GM13977 (cell line): ENCODE data around the gene LANCL3.

ENCODE experiments used
- DNase-seq: peaks from one replicate; pipeline ENCODE4 v3.0.0; 2012; ENCODE audit warnings: low spot score
- in situ Hi-C: fragments of 300-500 bp; cut with MboI; formaldehyde crosslinking; loops from one replicate; pipeline ENCODE4 v1.12.0; 2022; ENCODE audit warnings: low sequenced_read_pairs, low pct_unique_long_range_greater_than_20kb, mixed read lengths, inconsistent platforms; ENCODE audit not compliant: unreplicated experiment
- TF ChIP-seq, protein P1 (sequence below): IDR thresholded peaks from 2 replicates; pipeline ENCODE4 v1.5.1; 2012; ENCODE audit warnings: mild to moderate bottlenecking, control low read depth; ENCODE audit not compliant: insufficient read depth; ENCODE audit errors: extremely low read depth, missing control alignments

The LANCL3 gene

DNA sequence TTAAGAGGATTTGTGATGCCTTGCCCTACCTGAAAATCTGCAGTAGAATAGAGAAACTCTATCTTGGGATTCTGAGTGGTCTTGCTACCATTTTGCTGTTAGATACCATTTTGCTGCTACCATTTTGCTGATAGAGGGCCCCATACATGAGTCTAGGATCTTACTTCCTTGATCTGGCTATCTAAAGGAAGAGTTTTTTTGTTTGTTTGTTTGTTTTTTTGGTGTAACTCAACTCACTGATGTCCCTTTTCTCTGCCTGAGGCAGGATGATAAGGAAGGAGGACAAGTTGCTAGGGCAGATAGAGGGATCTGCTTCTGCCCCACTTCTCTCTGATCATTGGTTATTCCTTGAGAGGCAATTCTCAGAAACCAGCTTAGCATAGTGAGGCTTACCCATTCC is 145.1 kb downstream of the LANCL3 start:
- no peak for DNase-seq
- TF ChIP-seq, protein P1, sequence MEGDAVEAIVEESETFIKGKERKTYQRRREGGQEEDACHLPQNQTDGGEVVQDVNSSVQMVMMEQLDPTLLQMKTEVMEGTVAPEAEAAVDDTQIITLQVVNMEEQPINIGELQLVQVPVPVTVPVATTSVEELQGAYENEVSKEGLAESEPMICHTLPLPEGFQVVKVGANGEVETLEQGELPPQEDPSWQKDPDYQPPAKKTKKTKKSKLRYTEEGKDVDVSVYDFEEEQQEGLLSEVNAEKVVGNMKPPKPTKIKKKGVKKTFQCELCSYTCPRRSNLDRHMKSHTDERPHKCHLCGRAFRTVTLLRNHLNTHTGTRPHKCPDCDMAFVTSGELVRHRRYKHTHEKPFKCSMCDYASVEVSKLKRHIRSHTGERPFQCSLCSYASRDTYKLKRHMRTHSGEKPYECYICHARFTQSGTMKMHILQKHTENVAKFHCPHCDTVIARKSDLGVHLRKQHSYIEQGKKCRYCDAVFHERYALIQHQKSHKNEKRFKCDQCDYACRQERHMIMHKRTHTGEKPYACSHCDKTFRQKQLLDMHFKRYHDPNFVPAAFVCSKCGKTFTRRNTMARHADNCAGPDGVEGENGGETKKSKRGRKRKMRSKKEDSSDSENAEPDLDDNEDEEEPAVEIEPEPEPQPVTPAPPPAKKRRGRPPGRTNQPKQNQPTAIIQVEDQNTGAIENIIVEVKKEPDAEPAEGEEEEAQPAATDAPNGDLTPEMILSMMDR, result no peak
- in situ Hi-C loops, result no loop called here

DNA sequence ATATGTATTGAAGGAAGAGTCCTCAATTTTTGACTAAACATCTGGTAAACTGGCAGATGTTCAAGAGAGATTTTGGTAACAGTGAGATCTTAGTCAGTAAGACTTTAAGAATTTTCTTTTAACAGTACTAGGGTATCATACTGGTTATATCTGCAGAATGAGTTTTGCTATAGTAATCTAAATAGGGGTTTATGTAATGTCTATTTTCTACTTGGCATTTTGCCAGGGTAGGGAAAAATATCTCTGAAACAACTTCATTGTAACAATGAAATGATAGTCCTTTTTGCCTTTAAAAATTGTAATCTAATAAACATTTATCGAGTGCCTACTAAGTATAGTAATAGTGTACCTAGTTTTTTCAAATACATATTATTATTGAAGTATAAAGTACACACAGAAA is 146.2 kb downstream of the LANCL3 start:
- DNase-seq, result no peak
- TF ChIP-seq, protein P1, result no peak
- in situ Hi-C loops, result no loop called here

DNA sequence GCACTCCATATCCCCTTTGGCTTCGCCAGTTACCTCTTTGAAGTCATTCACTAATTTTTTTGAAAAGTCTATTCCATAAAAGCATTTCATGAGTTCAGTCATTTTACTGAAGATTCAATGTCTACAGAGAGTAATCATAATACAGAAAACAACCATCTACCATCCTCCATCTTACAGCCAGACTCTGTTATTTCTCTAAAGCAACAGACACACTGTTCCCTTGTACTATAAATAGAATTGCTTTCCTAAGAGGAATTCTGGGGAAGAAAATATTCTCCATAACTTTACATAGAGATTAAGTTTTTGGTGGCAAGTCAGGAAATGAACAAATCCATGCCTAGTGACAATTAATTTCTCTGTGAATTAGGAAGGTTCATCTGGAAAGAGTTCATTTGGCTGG is 151.1 kb downstream of the LANCL3 start:
- TF ChIP-seq, protein P1, result no peak
- DNase-seq, result no peak
- in situ Hi-C loops, result no loop called here

GRCh38 chrX:37726346-37726745 is 154.9 kb downstream of the LANCL3 start:
- DNase-seq, result no peak
- TF ChIP-seq, protein P1, result no peak
- in situ Hi-C loops, result no loop called here
